Natural killer cell (primary cell): ENCODE results near the gene ODAD3. TPM values are rescaled to one million over a fixed set of nuclear protein-coding genes. Genes with fewer than 3 reads are reported as not detected.
"Not testable (repeated sequence)": the region's sequence is repeated elsewhere in the genome, so short reads cannot be mapped to it uniquely, and the experiment has no call there.

ENCODE experiments used
- ATAC-seq, 3 donors: fragments of 150-1000 bp in 2 of 3; fragments of 200-7000 bp in 1 of 3; cut with Tn5 transposase; 1 replicate in 1 of 3; 2 replicates in 2 of 3; pipeline ENCODE4 v1.10.0; 2021; ENCODE audit warnings: mild to moderate bottlenecking in 2 of 3, moderate library complexity in 2 of 3
- DNase-seq, 2 donors: peaks; one replicate each; pipeline versions ENCODE4 v3.0.0 to v3.0.0-alpha.2; 2013 to 2021; ENCODE audit warnings: mixed read lengths in 1 of 2
- H3K27ac ChIP-seq: one replicate; pipeline ENCODE4 v1.5.1; 2013; ENCODE audit warnings: mild to moderate bottlenecking, low read length
- H3K27me3 ChIP-seq: one replicate; pipeline ENCODE4 v1.6.1; 2013; ENCODE audit warnings: low read length; ENCODE audit not compliant: control insufficient read depth, insufficient read depth
- H3K36me3 ChIP-seq: one replicate; pipeline ENCODE4 v1.6.1; 2013; ENCODE audit warnings: low read length; ENCODE audit not compliant: control insufficient read depth, insufficient read depth
- H3K4me1 ChIP-seq: one replicate; pipeline ENCODE4 v1.6.1; 2013; ENCODE audit warnings: low read length; ENCODE audit not compliant: control insufficient read depth, insufficient read depth
- H3K4me3 ChIP-seq: one replicate; pipeline ENCODE4 v1.5.1; 2013; ENCODE audit warnings: low read length
- H3K9me3 ChIP-seq: one replicate; pipeline ENCODE4 v1.6.1; 2013; ENCODE audit warnings: low read length; ENCODE audit not compliant: control insufficient read depth, insufficient read depth
- H3K27ac Mint-ChIP-seq, 2 donors: one replicate each; pipeline ENCODE4 v1.8.0; 2022; ENCODE audit warnings: mild to moderate bottlenecking in 2 of 2, mixed read lengths in 2 of 2, moderate library complexity in 1 of 2
- H3K27me3 Mint-ChIP-seq, 2 donors: one replicate each; pipeline ENCODE4 v1.8.0; 2022; ENCODE audit warnings: low read depth in 2 of 2, mixed read lengths in 2 of 2
- H3K36me3 Mint-ChIP-seq: one replicate; pipeline ENCODE4 v1.8.0; 2022; ENCODE audit warnings: mixed read lengths
- H3K4me1 Mint-ChIP-seq, 2 donors: one replicate each; pipeline ENCODE4 v1.8.0; 2022; ENCODE audit warnings: mixed read lengths in 2 of 2
- H3K4me3 Mint-ChIP-seq: one replicate; pipeline ENCODE4 v1.8.0; 2022; ENCODE audit warnings: mild to moderate bottlenecking, moderate library complexity, mixed read lengths
- H3K9me3 Mint-ChIP-seq, 2 donors: one replicate each; pipeline ENCODE4 v1.8.0; 2022; ENCODE audit warnings: mixed read lengths in 2 of 2
- CTCF ChIP-seq: fragments of 200-600 bp; IDR thresholded peaks from one replicate; pipeline ENCODE4 v1.8.0; 2022; ENCODE audit warnings: antibody characterized with exemption
- WGBS: methylation state at CpG from one replicate; pipeline ENCODE4 v1.1.7; 2013; ENCODE audit warnings: missing lambda C conversion rate; ENCODE audit not compliant: insufficient coverage; 5-methylcytosine and 5-hydroxymethylcytosine counted together
- intact Hi-C: fragments of 100-400 bp; cut with micrococcal nuclease; formaldehyde crosslinking; loops from one replicate; pipeline ENCODE4 v1.14.2; 2022
- total RNA-seq, 4 donors: library from RNA; stranded (reverse); fragments of 120-200 nt in 1 of 4; gene quantifications; one replicate each; pipeline versions ENCODE4 v1.2.3 to v1.2.4, GENCODE V29; 2013 to 2022

The ODAD3 gene
- total RNA-seq, 3 donors from 2014 or later (not counting 1 experiment from before 2014, with no cell fraction given), result not detected

DNA sequence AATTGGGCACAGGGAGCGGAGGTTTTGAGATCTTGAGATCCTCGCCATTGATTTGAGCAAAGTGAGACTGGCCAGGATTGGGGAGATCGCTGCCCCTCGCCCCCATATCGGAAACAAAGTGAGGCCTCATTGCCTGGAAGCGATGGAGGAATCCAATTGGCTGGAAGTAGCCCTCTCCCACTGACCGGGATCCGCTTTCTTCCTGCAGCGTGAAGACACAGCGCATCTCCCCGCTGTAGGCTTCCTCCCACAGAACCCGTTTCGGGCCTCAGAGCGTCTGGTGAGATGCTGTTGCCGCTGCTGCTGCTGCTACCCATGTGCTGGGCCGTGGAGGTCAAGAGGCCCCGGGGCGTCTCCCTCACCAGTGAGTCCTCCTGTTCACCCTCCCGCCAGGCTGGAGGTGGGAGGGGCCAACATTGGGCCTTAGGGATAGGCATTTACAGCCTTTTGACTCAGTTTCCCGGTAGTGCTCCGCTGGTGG, 952 bp upstream of the ODAD3 start:
- H3K9me3 Mint-ChIP-seq, result no peaks in the 10 kb centered on the region
- whole genome bisulfite sequencing, result 4% methylated on average over 21 of the region's 21 CpGs
- H3K27ac Mint-ChIP-seq, result peak overlapping the region; percentile 97 to 99
- H3K4me1 ChIP-seq, result peaks cover 26% of the 10 kb centered on the region
- peaks cover 21 to 32% of the 10 kb centered on the region in 2 donors for H3K4me1 Mint-ChIP-seq
- H3K4me3 Mint-ChIP-seq, result peak overlapping the region; percentile 99
- peaks cover 12% of the 10 kb centered on the region for H3K36me3 ChIP-seq
- H3K27me3 Mint-ChIP-seq, result no peaks in the 10 kb centered on the region
- intact Hi-C loops, result loop anchor here (1.0 to 2.0 kb wide), 3 partner anchors 55 to 90 kb away; partner anchors contain the start of genes CCDC159, SWSAP1 and TMEM205
- DNase-seq (peak in 1 of 2 donors; percentile 37), ATAC-seq (no peak)
- no peaks in the 10 kb centered on the region for H3K36me3 Mint-ChIP-seq
- TF ChIP-seq CTCF, result no peak
- no peaks in the 10 kb centered on the region for H3K9me3 ChIP-seq
- H3K4me3 ChIP-seq, result peak overlapping the region; percentile 84
- H3K27ac ChIP-seq, result peak overlapping the region; percentile 75
- H3K27me3 ChIP-seq, result no peaks in the 10 kb centered on the region

GRCh38 chr19:11434703-11435056, 241 bp downstream of the ODAD3 start:
- H3K4me1 ChIP-seq, result peaks cover 26% of the 10 kb centered on the region
- Mint-ChIP-seq H3K4me3 (peak overlapping the region; percentile 99), H3K27ac (peak overlapping the region; percentile 97 to 99), H3K4me1 (peaks cover 21 to 29% of the 10 kb centered on the region in 2 donors), H3K27me3 (no peaks in the 10 kb centered on the region), H3K9me3 (no peaks in the 10 kb centered on the region), H3K36me3 (no peaks in the 10 kb centered on the region)
- peak overlapping the region; percentile 75 for H3K27ac ChIP-seq
- H3K27me3 ChIP-seq, result no peaks in the 10 kb centered on the region
- H3K9me3 ChIP-seq, result no peaks in the 10 kb centered on the region
- DNase-seq, result no peak
- WGBS, result 12% methylated on average over 9 of the region's 9 CpGs
- no peak for TF ChIP-seq CTCF
- intact Hi-C loops, result loop anchor here (1.0 to 2.0 kb wide), 3 partner anchors 53 to 88 kb away; partner anchors contain the start of genes CCDC159, SWSAP1 and TMEM205
- peaks cover 10% of the 10 kb centered on the region for H3K36me3 ChIP-seq
- peak overlapping the region; percentile 84 for H3K4me3 ChIP-seq
- ATAC-seq, result peak; percentile 0 to 2 (median 1)

DNA sequence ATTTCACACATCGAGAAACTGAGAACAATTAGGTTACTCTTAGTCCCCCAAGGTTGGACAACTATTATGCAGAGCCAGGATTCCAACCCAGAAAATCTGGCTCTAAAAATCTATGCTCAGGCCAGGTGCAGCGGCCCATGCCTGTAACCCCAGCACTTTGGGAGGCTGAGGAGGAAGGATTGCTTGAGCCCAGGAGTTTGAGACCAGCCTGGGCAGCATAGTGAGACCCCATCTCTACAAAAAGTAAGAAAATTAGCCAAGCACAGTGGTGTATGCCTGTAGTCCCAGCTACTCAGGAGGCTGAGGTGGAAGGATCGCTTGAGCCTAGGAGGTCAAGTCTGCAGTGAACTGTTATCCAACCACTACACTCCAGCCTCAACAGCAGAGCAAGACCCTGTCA, 1.4 kb downstream of the ODAD3 start:
- H3K4me3 Mint-ChIP-seq, DNase-seq, intact Hi-C loops, H3K36me3 Mint-ChIP-seq, H3K4me3 ChIP-seq, H3K27me3 ChIP-seq, H3K9me3 ChIP-seq, H3K27ac ChIP-seq, ATAC-seq, H3K9me3 Mint-ChIP-seq, H3K27me3 Mint-ChIP-seq: not testable (repeated sequence)
- WGBS, result 88% methylated on average over 3 of the region's 3 CpGs
- peaks cover 26% of the 10 kb centered on the region for H3K4me1 ChIP-seq
- H3K36me3 ChIP-seq, result peaks cover 10% of the 10 kb centered on the region
- peak overlapping the region in 1 of 2 donors; percentile 97 for H3K27ac Mint-ChIP-seq
- H3K4me1 Mint-ChIP-seq, result peaks cover 21 to 29% of the 10 kb centered on the region in 2 donors

DNA sequence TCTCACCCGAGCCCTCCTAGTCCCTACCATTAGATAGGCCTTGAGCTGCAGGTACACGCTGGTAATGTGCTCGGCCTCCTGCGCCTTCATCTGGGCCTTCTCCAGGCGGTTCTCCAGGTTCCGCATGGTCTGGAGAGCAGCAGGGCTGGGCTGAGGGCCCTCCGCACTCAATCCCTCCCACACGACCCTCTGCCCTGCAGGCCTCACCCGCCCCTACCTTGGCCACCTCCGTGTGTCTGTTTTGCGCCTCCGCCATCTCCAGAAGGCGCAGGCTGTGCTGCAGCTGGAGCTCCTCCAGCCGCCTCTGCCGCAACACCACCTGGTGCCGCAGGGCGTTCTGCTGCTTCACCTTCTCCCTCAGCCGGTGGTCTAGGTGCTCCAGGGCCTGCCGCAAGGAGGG, 8.3 kb downstream of the ODAD3 start:
- H3K9me3 Mint-ChIP-seq, result no peaks in the 10 kb centered on the region
- no peak for TF ChIP-seq CTCF
- DNase-seq, result no peak
- no peak for ATAC-seq
- intact Hi-C loops, result no loop called here
- peaks cover 25% of the 10 kb centered on the region for H3K4me1 ChIP-seq
- no peaks in the 10 kb centered on the region for H3K36me3 Mint-ChIP-seq
- no peaks in the 10 kb centered on the region for H3K36me3 ChIP-seq
- no peak overlapping the region for H3K4me3 ChIP-seq
- no peak overlapping the region for H3K27ac ChIP-seq
- no peak overlapping the region for H3K27ac Mint-ChIP-seq
- H3K27me3 ChIP-seq, result peaks cover 20% of the 10 kb centered on the region
- no peaks in the 10 kb centered on the region for H3K9me3 ChIP-seq
- 96% methylated on average over 19 of the region's 19 CpGs for WGBS
- H3K27me3 Mint-ChIP-seq, result peaks cover 14 to 16% of the 10 kb centered on the region in 2 donors
- H3K4me3 Mint-ChIP-seq, result no peak overlapping the region
- peaks cover 18 to 24% of the 10 kb centered on the region in 2 donors for H3K4me1 Mint-ChIP-seq
